HepG2 (cell line): ENCODE data around the gene HPCAL1. TPM values are rescaled to one million over a fixed set of nuclear protein-coding genes. Genes with fewer than 3 reads are reported as not detected.

ENCODE experiments used
- ADNP ChIP-seq: sonication (generic); formaldehyde crosslinking; IDR thresholded peaks from 2 replicates; pipeline ENCODE4 v1.4.0; 2020; ENCODE audit warnings: missing genetic modification reagents
- CBX2 ChIP-seq, 2 experiments: fragments of 200-600 bp in 1 of 2; sonication (generic); formaldehyde crosslinking in 1 of 2; IDR thresholded peaks; 2 replicates each; pipeline versions ENCODE4 v1.7.0 to v1.8.1; 2018 to 2022; ENCODE audit warnings: low read depth in 2 of 2, low read length in 1 of 2, mild to moderate bottlenecking in 1 of 2, missing genetic modification reagents in 1 of 2
- DRAP1 ChIP-seq: IDR thresholded peaks from 2 replicates; pipeline ENCODE4 v1.6.1; 2016; ENCODE audit warnings: missing genetic modification reagents, missing compliant biosample characterization
- EED ChIP-seq: sonication (generic); formaldehyde crosslinking; IDR thresholded peaks from 2 replicates; pipeline ENCODE4 v1.5.0; 2020; ENCODE audit warnings: mild to moderate bottlenecking, missing genetic modification reagents
- HMGXB3 ChIP-seq: sonication (generic); formaldehyde crosslinking; IDR thresholded peaks from 2 replicates; pipeline ENCODE4 v1.4.0; 2020; ENCODE audit warnings: missing genetic modification reagents, borderline replicate concordance
- MZF1 ChIP-seq: sonication (generic); formaldehyde crosslinking; IDR thresholded peaks from 2 replicates; pipeline ENCODE4 v1.8.1; 2023; ENCODE audit warnings: mild to moderate bottlenecking, missing genetic modification reagents, borderline replicate concordance
- PAX8 ChIP-seq: sonication (generic); formaldehyde crosslinking; IDR thresholded peaks from 2 replicates; pipeline ENCODE4 v1.8.0; 2022; ENCODE audit warnings: mild to moderate bottlenecking, missing genetic modification reagents, borderline replicate concordance
- TFDP2 ChIP-seq: sonication (generic); formaldehyde crosslinking; IDR thresholded peaks from 2 replicates; pipeline ENCODE4 v1.4.0; 2020; ENCODE audit warnings: missing genetic modification reagents
- TRIM22 ChIP-seq: fragments of 450-650 bp; IDR thresholded peaks from 2 replicates; pipeline ENCODE4 v1.6.1; 2017
- ZBTB44 ChIP-seq: sonication (generic); formaldehyde crosslinking; IDR thresholded peaks from 2 replicates; pipeline ENCODE4 v1.4.0; 2020; ENCODE audit warnings: missing genetic modification reagents
- ZNF121 ChIP-seq: sonication (generic); formaldehyde crosslinking; IDR thresholded peaks from 2 replicates; pipeline ENCODE4 v1.5.0; 2020; ENCODE audit warnings: mild to moderate bottlenecking, missing genetic modification reagents
- ZNF547 ChIP-seq: sonication (generic); formaldehyde crosslinking; IDR thresholded peaks from 2 replicates; pipeline ENCODE4 v1.5.1; 2020; ENCODE audit warnings: mild to moderate bottlenecking, missing genetic modification reagents
- ZNF747 ChIP-seq: sonication (generic); formaldehyde crosslinking; IDR thresholded peaks from 2 replicates; pipeline ENCODE4 v1.8.1; 2023; ENCODE audit warnings: missing genetic modification reagents, mild to moderate bottlenecking, borderline replicate concordance
- ZNF749 ChIP-seq: sonication (generic); formaldehyde crosslinking; IDR thresholded peaks from 2 replicates; pipeline ENCODE4 v1.8.0; 2022; ENCODE audit warnings: mild to moderate bottlenecking, missing genetic modification reagents, moderate library complexity, borderline replicate concordance
- ZUFSP ChIP-seq: sonication (generic); formaldehyde crosslinking; IDR thresholded peaks from 2 replicates; pipeline ENCODE4 v1.9.0; 2021; ENCODE audit warnings: missing genetic modification reagents, mild to moderate bottlenecking, borderline replicate concordance
- polyA plus RNA-seq, 8 experiments: library from polyadenylated mRNA; depleted of rRNA in 3 of 8; stranded (reverse) in 7 of 8; unstranded in 1 of 8; fragments of >200 nt; fragmentation: Illumina TruSeq in 4 of 8; extraction: Trizol in 4 of 8; gene quantifications; 2 replicates each; pipeline versions ENCODE4 v1.2.1 to v1.2.3, GENCODE V29; 2011 to 2016; ENCODE audit warnings: low read depth in 4 of 8, missing spikeins in 1 of 8, mixed read lengths in 1 of 8; ENCODE audit not compliant: insufficient read depth in 1 of 8
- total RNA-seq, 5 experiments: library from RNA; depleted of rRNA; stranded (reverse); fragments of >200 nt; fragmentation: Illumina TruSeq; extraction: Trizol; gene quantifications; 2 replicates each; pipeline ENCODE4 v1.2.3, GENCODE V29; 2016; ENCODE audit warnings: low read depth in 1 of 5

Gene HPCAL1
- total and polyA plus RNA-seq, 2 of the 13 experiments (the other 11 are each of a cell fraction or from before 2014, with no cell fraction given): 29.5 to 29.9 TPM

GRCh38 chr2:10325278-10326145 lies 22.8 kb downstream of the HPCAL1 start (continued):
- TF ChIP-seq HMGXB3: no peak
- TF ChIP-seq DRAP1: peak; percentile 60; the same call in 1 of the 2 replicates
- peak; percentile 43; the same call in 1 of the 2 replicates for TF ChIP-seq TFDP2 (CRISPR knock-in tag)
- no peak for TF ChIP-seq ADNP
- TF ChIP-seq EED: no peak
- TF ChIP-seq ZNF747: peak; percentile 34; the same call in 1 of the 2 replicates
- TF ChIP-seq CBX2 (IDR thresholded peaks at IDR 0.05; ENCODE audit: low read depth, low read length): no peak
- TF ChIP-seq CBX2 (CRISPR knock-in tag; IDR thresholded peaks at IDR 0.05; ENCODE audit: low read depth): no peak
- peak; percentile 78; the same call in 1 of the 2 replicates for TF ChIP-seq MZF1 (CRISPR knock-in tag)
- no peak for TF ChIP-seq ZNF121 (CRISPR knock-in tag)
- no peak for TF ChIP-seq PAX8 (CRISPR knock-in tag)
- TF ChIP-seq ZBTB44 (CRISPR knock-in tag): no peak
- no peak for TF ChIP-seq TRIM22
- no peak for TF ChIP-seq ZNF749 (CRISPR knock-in tag)
- TF ChIP-seq ZUFSP (CRISPR knock-in tag): no peak
- 0 out of 2 replicates have a peak, but pooled peaks have one; percentile 4 for TF ChIP-seq ZNF547 (CRISPR knock-in tag)
